Type B pancreatic cell (in vitro differentiated cells): ENCODE measurements around the gene MPPED1. TPM values are rescaled to one million over a fixed set of nuclear protein-coding genes. Genes with fewer than 3 reads are reported as not detected.
A peak's percentile ranks its signal among the peaks of the same experiment; 100 is the strongest.

Experiments used
- DNase-seq: peaks from one replicate; pipeline ENCODE4 v3.0.0; 2021; ENCODE audit warnings: mixed read lengths; ENCODE audit not compliant: unreplicated experiment; ENCODE audit errors: extremely low spot score
- H3K27ac Mint-ChIP-seq: 2 replicates; pipeline ENCODE4 v1.8.0; 2021; ENCODE audit warnings: mild to moderate bottlenecking, mixed read lengths
- H3K27me3 Mint-ChIP-seq: 2 replicates; pipeline ENCODE4 v1.8.0; 2021; ENCODE audit warnings: mixed read lengths
- H3K36me3 Mint-ChIP-seq: 2 replicates; pipeline ENCODE4 v1.8.0; 2021; ENCODE audit warnings: mixed read lengths
- H3K4me1 Mint-ChIP-seq: one replicate; pipeline ENCODE4 v1.8.0; 2021; ENCODE audit warnings: mixed read lengths; ENCODE audit not compliant: unreplicated experiment
- H3K4me3 Mint-ChIP-seq: 2 replicates; pipeline ENCODE4 v1.8.0; 2021; ENCODE audit warnings: mild to moderate bottlenecking, mixed read lengths
- H3K9me3 Mint-ChIP-seq: 2 replicates; pipeline ENCODE4 v1.8.0; 2021; ENCODE audit warnings: mixed read lengths
- total RNA-seq: library from RNA; stranded (reverse); gene quantifications from 2 replicates; pipeline ENCODE4 v1.2.1, GENCODE V29; 2021; ENCODE audit warnings: low replicate concordance
- TF ChIP-seq, protein P1 (sequence below): fragments of 200-600 bp; sonication (generic); conservative IDR thresholded peaks from 2 replicates; pipeline ENCODE4 v1.5.0; 2021; ENCODE audit warnings: antibody characterized with exemption, mild to moderate bottlenecking

Gene MPPED1
- total RNA-seq, 1 donor from 2014 or later = 1.2 TPM

GRCh38 chr22:43425976-43426785, 14.4 kb downstream of the MPPED1 start:
- Mint-ChIP-seq H3K4me3 (no peak overlapping the region), H3K4me1 (peaks cover 4% of the 10 kb centered on the region), H3K36me3 (no peaks in the 10 kb centered on the region), H3K27me3 (peaks cover 23% of the 10 kb centered on the region), H3K9me3 (no peaks in the 10 kb centered on the region), H3K27ac (no peak overlapping the region)
- TF ChIP-seq, protein P1, sequence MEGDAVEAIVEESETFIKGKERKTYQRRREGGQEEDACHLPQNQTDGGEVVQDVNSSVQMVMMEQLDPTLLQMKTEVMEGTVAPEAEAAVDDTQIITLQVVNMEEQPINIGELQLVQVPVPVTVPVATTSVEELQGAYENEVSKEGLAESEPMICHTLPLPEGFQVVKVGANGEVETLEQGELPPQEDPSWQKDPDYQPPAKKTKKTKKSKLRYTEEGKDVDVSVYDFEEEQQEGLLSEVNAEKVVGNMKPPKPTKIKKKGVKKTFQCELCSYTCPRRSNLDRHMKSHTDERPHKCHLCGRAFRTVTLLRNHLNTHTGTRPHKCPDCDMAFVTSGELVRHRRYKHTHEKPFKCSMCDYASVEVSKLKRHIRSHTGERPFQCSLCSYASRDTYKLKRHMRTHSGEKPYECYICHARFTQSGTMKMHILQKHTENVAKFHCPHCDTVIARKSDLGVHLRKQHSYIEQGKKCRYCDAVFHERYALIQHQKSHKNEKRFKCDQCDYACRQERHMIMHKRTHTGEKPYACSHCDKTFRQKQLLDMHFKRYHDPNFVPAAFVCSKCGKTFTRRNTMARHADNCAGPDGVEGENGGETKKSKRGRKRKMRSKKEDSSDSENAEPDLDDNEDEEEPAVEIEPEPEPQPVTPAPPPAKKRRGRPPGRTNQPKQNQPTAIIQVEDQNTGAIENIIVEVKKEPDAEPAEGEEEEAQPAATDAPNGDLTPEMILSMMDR = no peak
- DNase-seq = no peak

DNA sequence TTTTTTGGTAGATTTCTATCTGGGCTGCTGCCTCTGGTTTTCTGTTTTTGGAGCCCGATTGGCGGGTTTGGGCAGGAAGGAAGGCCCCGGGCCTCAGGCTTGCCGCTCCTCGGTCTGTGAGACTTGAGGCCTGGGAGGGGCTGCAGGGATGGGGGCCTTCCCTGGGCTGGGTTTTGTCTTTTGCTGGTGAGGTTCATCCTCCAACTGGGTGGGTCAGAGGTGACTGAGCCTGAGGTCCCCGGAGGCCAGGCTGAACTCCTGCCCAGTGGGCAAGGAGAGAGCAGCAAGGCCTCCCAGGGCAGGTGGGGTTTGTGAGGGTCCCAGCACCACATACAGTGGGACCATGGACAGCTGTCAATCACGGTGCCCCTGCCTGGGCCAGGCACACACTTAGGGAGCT, 15.0 kb downstream of the MPPED1 start:
- H3K4me1 Mint-ChIP-seq = peaks cover 9% of the 10 kb centered on the region
- no peak overlapping the region for H3K4me3 Mint-ChIP-seq
- TF ChIP-seq, protein P1 = no peak
- H3K27ac Mint-ChIP-seq = no peak overlapping the region
- no peaks in the 10 kb centered on the region for H3K9me3 Mint-ChIP-seq
- DNase-seq = no peak
- peaks cover 26% of the 10 kb centered on the region for H3K27me3 Mint-ChIP-seq
- H3K36me3 Mint-ChIP-seq = no peaks in the 10 kb centered on the region

DNA sequence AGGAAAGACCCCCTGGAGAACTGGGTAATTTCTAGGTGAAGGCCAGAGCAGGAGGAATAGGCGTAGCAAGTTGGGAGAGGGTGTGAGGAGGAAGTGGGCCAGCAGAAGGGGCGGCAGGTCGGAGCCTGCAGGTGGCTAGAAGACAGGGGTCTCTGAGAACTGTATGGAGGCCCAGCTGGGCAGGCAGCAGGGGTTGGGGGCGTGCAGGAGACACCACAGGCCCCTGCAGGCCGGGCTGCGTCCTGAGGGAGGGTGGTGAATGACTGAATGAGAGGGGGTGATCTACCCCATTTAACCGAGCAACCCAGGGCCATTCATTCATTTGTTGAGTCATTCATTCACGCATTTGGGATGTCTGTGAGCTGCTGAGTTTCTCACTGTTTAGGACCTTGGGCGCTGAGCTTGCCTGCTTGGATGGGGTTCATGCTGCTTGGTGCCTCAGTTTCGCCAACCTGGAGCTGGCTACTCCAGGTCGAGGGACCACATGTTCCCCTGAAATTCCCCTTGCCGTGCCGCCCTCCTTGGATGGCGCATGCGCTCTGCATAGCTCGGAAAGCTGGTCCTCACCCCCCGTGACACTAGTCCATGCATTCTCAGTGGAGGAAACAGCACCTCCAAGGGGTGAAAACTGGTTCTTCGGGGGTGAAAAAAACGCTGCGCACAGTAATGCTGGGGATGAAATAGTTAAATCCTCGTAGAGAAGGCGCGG, 15.6 kb downstream of the MPPED1 start:
- no peak overlapping the region for H3K27ac Mint-ChIP-seq
- TF ChIP-seq, protein P1 = peak; percentile 17
- DNase-seq = no peak
- H3K27me3 Mint-ChIP-seq = peaks cover 31% of the 10 kb centered on the region
- H3K9me3 Mint-ChIP-seq = no peaks in the 10 kb centered on the region
- peaks cover 10% of the 10 kb centered on the region for H3K4me1 Mint-ChIP-seq
- no peak overlapping the region for H3K4me3 Mint-ChIP-seq
- H3K36me3 Mint-ChIP-seq = no peaks in the 10 kb centered on the region

GRCh38 chr22:43428005-43428485, 16.2 kb downstream of the MPPED1 start:
- Mint-ChIP-seq H3K36me3 (no peaks in the 10 kb centered on the region), H3K4me1 (peaks cover 10% of the 10 kb centered on the region), H3K4me3 (no peak overlapping the region), H3K27ac (no peak overlapping the region), H3K27me3 (peaks cover 34% of the 10 kb centered on the region), H3K9me3 (no peaks in the 10 kb centered on the region)
- TF ChIP-seq, protein P1 = no peak
- DNase-seq = no peak

GRCh38 chr22:43428521-43428920, 16.7 kb downstream of the MPPED1 start:
- TF ChIP-seq, protein P1 = no peak

More at GRCh38 chr22:43428521-43428920, 16.7 kb downstream of the MPPED1 start:
- Mint-ChIP-seq H3K4me3 (no peak overlapping the region), H3K9me3 (no peaks in the 10 kb centered on the region), H3K36me3 (no peaks in the 10 kb centered on the region), H3K27ac (no peak overlapping the region), H3K27me3 (peaks cover 37% of the 10 kb centered on the region), H3K4me1 (peaks cover 10% of the 10 kb centered on the region)
- DNase-seq = no peak
